ENCODE results near the gene FAM237A.
A peak's percentile ranks its signal among the peaks of the same experiment; 100 is the strongest.

The FAM237A gene

GRCh38 chr2:206692971-206693370, 50.7 kb downstream of the FAM237A start:
- no peak for FAIRE-seq

- FAIRE-seq, result peak; percentile 90
These were observed 51.3 kb downstream of the FAM237A start for GRCh38 chr2:206693399-206694137.

GRCh38 chr2:206696910-206697309, 54.6 kb downstream of the FAM237A start:
- FAIRE-seq, result no peak

GRCh38 chr2:206698811-206699210, 56.5 kb downstream of the FAM237A start:
- FAIRE-seq, result no peak

Measured in G401.6 (cell line).